Hepatocyte (in vitro differentiated cells): Measurements from ENCODE around the gene TRPV2.

ENCODE experiments used
- CTCF ChIP-seq: fragments of 200-600 bp; sonication (generic); IDR thresholded peaks from 2 replicates; pipeline ENCODE4 v1.5.1; 2016; ENCODE audit warnings: antibody characterized with exemption, mild to moderate bottlenecking; ENCODE audit not compliant: poor library complexity
- EZH2 ChIP-seq: fragments of 200-600 bp; sonication (generic); IDR thresholded peaks from 2 replicates; pipeline ENCODE4 v1.6.1; 2016; ENCODE audit warnings: antibody characterized with exemption, mild to moderate bottlenecking, borderline replicate concordance
- EZH2phosphoT487 ChIP-seq: fragments of 200-600 bp; sonication (generic); IDR thresholded peaks from one replicate; pipeline ENCODE4 v1.6.1; 2018; ENCODE audit warnings: antibody characterized with exemption, mild to moderate bottlenecking, low read depth, moderate library complexity; ENCODE audit not compliant: unreplicated experiment, severe bottlenecking

- TF ChIP-seq CTCF (no peak), EZH2 (no peak), EZH2phosphoT487 (no peak)
Observed at GRCh38 chr17:16455997-16456741, 40.8 kb downstream of the TRPV2 start.
